Esophagus muscularis mucosa (tissue), 4 donors: ENCODE data around the gene NUDT9. TPM values are rescaled to one million over a fixed set of nuclear protein-coding genes. Genes with fewer than 3 reads are reported as not detected.
"Not testable (repeated sequence)": the region's sequence is repeated elsewhere in the genome, so short reads cannot be mapped to it uniquely, and the experiment has no call there.

Source experiments
- DNase-seq: peaks from one replicate; pipeline ENCODE4 v3.0.0-alpha.2; 2017; ENCODE audit errors: extremely low spot score
- H3K27ac ChIP-seq, 4 donors: fragments of 200-600 bp; sonication (generic); replicated peaks in 1 of 4; 1 replicate in 3 of 4; 2 replicates in 1 of 4; pipeline ENCODE4 v1.5.1; 2016 to 2019; ENCODE audit warnings: mild to moderate bottlenecking in 1 of 4
- H3K27me3 ChIP-seq, 4 donors: fragments of 200-600 bp; sonication (generic); one replicate each; pipeline versions ENCODE4 v1.5.1 to v1.6.0; 2016 to 2019
- H3K36me3 ChIP-seq, 4 donors: fragments of 200-600 bp; sonication (generic); one replicate each; pipeline ENCODE4 v1.5.1; 2016 to 2019
- H3K4me1 ChIP-seq, 4 donors: fragments of 200-600 bp; sonication (generic); one replicate each; pipeline ENCODE4 v1.5.1; 2016 to 2019
- H3K4me3 ChIP-seq, 4 donors: fragments of 200-600 bp; sonication (generic); 1 replicate in 2 of 4; 2 replicates in 2 of 4; pipeline ENCODE4 v1.5.1; 2016 to 2019; ENCODE audit warnings: mild to moderate bottlenecking in 4 of 4, moderate library complexity in 1 of 4
- H3K9me3 ChIP-seq, 4 donors: fragments of 200-600 bp; sonication (generic); 1 replicate in 3 of 4; 2 replicates in 1 of 4; pipeline ENCODE4 v1.5.1; 2016 to 2019
- EP300 ChIP-seq: sonication (generic); formaldehyde crosslinking; IDR thresholded peaks from one replicate; pipeline ENCODE4 v1.6.1; 2017; ENCODE audit warnings: antibody characterized with exemption
- POLR2A ChIP-seq: fragments of 450-650 bp; IDR thresholded peaks from one replicate; pipeline ENCODE4 v1.6.1; 2017; ENCODE audit warnings: antibody characterized with exemption, moderate library complexity, mild to moderate bottlenecking, low read depth
- POLR2AphosphoS5 ChIP-seq, 2 donors: sonication (generic); formaldehyde crosslinking; IDR thresholded peaks; one replicate each; pipeline ENCODE4 v1.6.1; 2017; ENCODE audit warnings: antibody characterized with exemption in 2 of 2
- WGBS: methylation state at CpG from one replicate; pipeline ENCODE4 v1.1.5; 2018; 5-methylcytosine and 5-hydroxymethylcytosine counted together
- intact Hi-C: fragments of 100-400 bp; cut with DNase I; formaldehyde crosslinking; loops from one replicate; pipeline ENCODE4 v1.15.1; 2023
- total RNA-seq, 4 donors: library from RNA; depleted of rRNA; stranded (reverse); fragments of >200 nt; gene quantifications; one replicate each; pipeline versions ENCODE4 v1.1.0 to v1.2.1, GENCODE V29; 2016
- TF ChIP-seq, protein P1 (sequence below), 3 experiments: fragments of 200-600 bp in 2 of 3; fragments of 450-650 bp in 1 of 3; sonication (generic) in 2 of 3; IDR thresholded peaks; one replicate each; pipeline ENCODE4 v1.5.1; 2017 to 2019; ENCODE audit warnings: antibody characterized with exemption in 3 of 3, mild to moderate bottlenecking in 2 of 3, moderate library complexity in 1 of 3

NUDT9 gene
- total RNA-seq, 4 donors from 2014 or later = 15.1 to 26.6 (median 21.3) TPM

GRCh38 chr4:87419578-87420249 is 2.7 kb upstream of the NUDT9 start:
- 28% methylated on average over 5 of the region's 5 CpGs for WGBS
- intact Hi-C loops = loop anchor here (5.0 kb wide), 1 partner anchor 48 kb away; no protein-coding TSS in a partner anchor
- Histone ChIP-seq H3K27ac (no peak overlapping the region), H3K4me3 (no peak overlapping the region), H3K36me3 (no peaks in the 10 kb centered on the region), H3K9me3 (no peaks in the 10 kb centered on the region), H3K4me1 (peaks cover 14 to 27% (median 25%) of the 10 kb centered on the region in 4 donors), H3K27me3 (no peaks in the 10 kb centered on the region)
- TF ChIP-seq, protein P1, sequence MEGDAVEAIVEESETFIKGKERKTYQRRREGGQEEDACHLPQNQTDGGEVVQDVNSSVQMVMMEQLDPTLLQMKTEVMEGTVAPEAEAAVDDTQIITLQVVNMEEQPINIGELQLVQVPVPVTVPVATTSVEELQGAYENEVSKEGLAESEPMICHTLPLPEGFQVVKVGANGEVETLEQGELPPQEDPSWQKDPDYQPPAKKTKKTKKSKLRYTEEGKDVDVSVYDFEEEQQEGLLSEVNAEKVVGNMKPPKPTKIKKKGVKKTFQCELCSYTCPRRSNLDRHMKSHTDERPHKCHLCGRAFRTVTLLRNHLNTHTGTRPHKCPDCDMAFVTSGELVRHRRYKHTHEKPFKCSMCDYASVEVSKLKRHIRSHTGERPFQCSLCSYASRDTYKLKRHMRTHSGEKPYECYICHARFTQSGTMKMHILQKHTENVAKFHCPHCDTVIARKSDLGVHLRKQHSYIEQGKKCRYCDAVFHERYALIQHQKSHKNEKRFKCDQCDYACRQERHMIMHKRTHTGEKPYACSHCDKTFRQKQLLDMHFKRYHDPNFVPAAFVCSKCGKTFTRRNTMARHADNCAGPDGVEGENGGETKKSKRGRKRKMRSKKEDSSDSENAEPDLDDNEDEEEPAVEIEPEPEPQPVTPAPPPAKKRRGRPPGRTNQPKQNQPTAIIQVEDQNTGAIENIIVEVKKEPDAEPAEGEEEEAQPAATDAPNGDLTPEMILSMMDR (IDR thresholded peaks at IDR 0.05) = no peak
- TF ChIP-seq POLR2AphosphoS5 (IDR thresholded peaks at IDR 0.05) = no peak
- TF ChIP-seq EP300 = no peak
- TF ChIP-seq POLR2A = no peak
- no peak for DNase-seq

DNA sequence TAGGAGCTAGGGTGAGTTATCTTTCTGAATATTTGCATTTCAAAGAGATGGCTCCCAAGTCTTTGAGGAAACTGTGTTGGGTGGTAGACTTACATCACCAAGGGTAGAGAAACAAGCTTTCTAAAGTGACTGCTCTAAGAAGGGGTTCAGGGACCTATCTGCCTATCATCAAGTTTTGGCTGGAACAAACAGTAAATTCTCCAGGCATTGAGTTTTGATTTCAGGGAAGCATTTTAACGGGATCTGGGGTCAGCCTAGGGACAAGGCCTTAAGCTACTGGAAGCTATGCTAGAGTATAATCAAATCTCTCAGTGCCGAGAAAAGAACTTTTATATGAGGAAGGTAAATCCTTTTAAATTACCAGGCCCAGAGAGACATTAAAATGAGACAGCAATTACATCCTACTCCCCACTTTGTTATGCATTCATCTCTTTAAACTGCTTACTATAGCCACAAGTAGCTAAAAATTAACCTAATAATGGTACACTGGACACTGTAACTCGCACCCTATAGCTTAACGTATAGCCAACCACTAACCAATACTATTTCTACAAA is 2.0 kb upstream of the NUDT9 start:
- Histone ChIP-seq H3K4me3 (no peak overlapping the region), H3K27ac (no peak overlapping the region), H3K36me3 (no peaks in the 10 kb centered on the region), H3K27me3 (no peaks in the 10 kb centered on the region), H3K4me1 (peaks cover 18 to 32% (median 31%) of the 10 kb centered on the region in 4 donors), H3K9me3 (no peaks in the 10 kb centered on the region)
- intact Hi-C loops = loop anchor here (5.0 kb wide), 1 partner anchor 47 kb away; no protein-coding TSS in a partner anchor
- TF ChIP-seq POLR2A (no peak), EP300 (no peak), POLR2AphosphoS5 (IDR thresholded peaks at IDR 0.05) (no peak)
- TF ChIP-seq, protein P1 (IDR thresholded peaks at IDR 0.05) = no peak
- no peak for DNase-seq
- 81% methylated on average over 4 of the region's 4 CpGs for WGBS

- 16% methylated on average over 3 of the region's 3 CpGs for WGBS
Measured at GRCh38 chr4:87423317-87424098, 1.1 kb downstream of the NUDT9 start.

DNA sequence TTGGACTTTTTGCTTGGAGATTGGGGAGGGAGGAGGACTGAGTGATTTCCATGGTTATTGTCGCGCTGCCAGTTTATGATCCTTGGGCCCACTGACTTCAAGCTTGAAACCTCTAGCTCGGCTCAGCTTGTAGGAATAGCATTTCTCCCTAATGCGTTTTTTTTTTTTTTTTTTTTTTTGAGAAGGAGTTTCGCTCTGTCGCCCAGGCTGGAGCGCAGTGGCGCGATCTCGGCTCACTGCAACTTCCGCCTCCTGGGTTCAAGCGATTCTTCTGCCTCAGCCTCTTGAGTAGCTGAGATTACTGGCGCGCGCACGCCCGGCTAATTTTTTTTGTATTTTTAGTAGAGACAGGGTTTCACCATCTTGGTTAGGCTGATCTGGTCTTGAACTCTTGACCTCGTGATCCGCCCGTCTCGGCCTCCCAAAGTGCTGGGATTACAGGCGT is 1.7 kb downstream of the NUDT9 start:
- H3K27ac ChIP-seq, H3K27me3 ChIP-seq, H3K36me3 ChIP-seq, H3K9me3 ChIP-seq, DNase-seq: not testable (repeated sequence)
- WGBS = 91% methylated on average over 22 of the region's 22 CpGs
- Histone ChIP-seq H3K4me3 (peak overlapping the region; percentile 62 to 83 (median 72)), H3K4me1 (peaks cover 18 to 49% (median 39%) of the 10 kb centered on the region in 4 donors)
- intact Hi-C loops = loop anchor here (5.0 kb wide), 1 partner anchor 43 kb away; no protein-coding TSS in a partner anchor

More at GRCh38 chr4:87423317-87424098, 1.1 kb downstream of the NUDT9 start:
- no peak for TF ChIP-seq POLR2A
- TF ChIP-seq EP300 = no peak
- TF ChIP-seq, protein P1 (IDR thresholded peaks at IDR 0.05) = no peak
- no peak for TF ChIP-seq POLR2AphosphoS5 (IDR thresholded peaks at IDR 0.05)
- H3K4me3 ChIP-seq = peak overlapping the region; percentile 62 to 83 (median 72)
- no peak for DNase-seq
- H3K27me3 ChIP-seq = no peaks in the 10 kb centered on the region
- H3K27ac ChIP-seq = peak overlapping the region; percentile 87 to 90 (median 88)
- intact Hi-C loops = loop anchor here (5.0 kb wide), 1 partner anchor 44 kb away; no protein-coding TSS in a partner anchor
- no peaks in the 10 kb centered on the region for H3K36me3 ChIP-seq
- no peaks in the 10 kb centered on the region for H3K9me3 ChIP-seq
- peaks cover 18 to 49% (median 39%) of the 10 kb centered on the region in 4 donors for H3K4me1 ChIP-seq

GRCh38 chr4:87425711-87426110 is 3.3 kb downstream of the NUDT9 start:
- Histone ChIP-seq H3K27ac (no peak overlapping the region), H3K9me3 (no peaks in the 10 kb centered on the region), H3K4me1 (peaks cover 20 to 50% (median 42%) of the 10 kb centered on the region in 4 donors), H3K36me3 (no peaks in the 10 kb centered on the region), H3K4me3 (no peak overlapping the region), H3K27me3 (no peaks in the 10 kb centered on the region)
- 95% methylated on average over 2 of the region's 2 CpGs for WGBS
- TF ChIP-seq POLR2AphosphoS5 (IDR thresholded peaks at IDR 0.05) (no peak), POLR2A (no peak), EP300 (no peak)
- TF ChIP-seq, protein P1 (IDR thresholded peaks at IDR 0.05) = no peak
- no peak for DNase-seq
- intact Hi-C loops = no loop called here
